T-helper 2 cell treated with Interferon-gamma antibody and Interleukin-4, amounts not matched to agents 5 μg/mL and 100 μg/mL, for 36 hours (primary cell): ENCODE results near the gene ST3GAL5.
"Not testable (repeated sequence)": the region's sequence is repeated elsewhere in the genome, so short reads cannot be mapped to it uniquely, and the experiment has no call there.

Experiments
- DNase-seq: peaks from one replicate; pipeline ENCODE4 v3.0.0; 2021; ENCODE audit warnings: low spot score
- H3K27ac Mint-ChIP-seq: one replicate; pipeline ENCODE4 v1.8.0; 2021; ENCODE audit warnings: mild to moderate bottlenecking, mixed read lengths
- H3K27me3 Mint-ChIP-seq: one replicate; pipeline ENCODE4 v1.8.0; 2021; ENCODE audit warnings: low read depth, mixed read lengths
- H3K36me3 Mint-ChIP-seq: one replicate; pipeline ENCODE4 v1.8.0; 2021; ENCODE audit warnings: low read depth, mixed read lengths
- H3K4me1 Mint-ChIP-seq: one replicate; pipeline ENCODE4 v1.8.0; 2021; ENCODE audit warnings: low read depth, mixed read lengths
- H3K4me3 Mint-ChIP-seq: one replicate; pipeline ENCODE4 v1.8.0; 2022; ENCODE audit warnings: mild to moderate bottlenecking, moderate library complexity, mixed read lengths
- H3K9me3 Mint-ChIP-seq: one replicate; pipeline ENCODE4 v1.8.0; 2021; ENCODE audit warnings: mixed read lengths

The ST3GAL5 gene

DNA sequence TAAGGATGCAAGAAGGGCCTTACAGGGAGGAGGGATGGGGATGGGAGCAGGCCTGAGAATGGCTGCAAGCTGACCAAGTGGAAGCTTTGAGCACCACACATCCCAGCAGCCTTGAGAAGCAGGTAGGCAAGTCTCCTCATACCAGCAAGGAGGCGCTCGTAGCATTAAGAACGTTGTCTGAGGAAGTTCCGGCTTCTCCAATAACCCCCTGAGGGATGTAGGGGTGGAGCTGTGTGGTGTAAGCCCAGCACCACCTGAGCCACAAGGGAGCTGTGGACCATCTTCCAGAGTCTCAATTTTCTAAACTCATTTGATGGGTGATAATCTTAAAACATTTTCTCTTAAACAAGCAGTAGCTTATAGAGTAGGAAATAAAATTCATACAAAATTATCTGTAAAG is 50.6 kb downstream of the ST3GAL5 start:
- H3K4me3 Mint-ChIP-seq: no peak overlapping the region
- H3K9me3 Mint-ChIP-seq: peaks cover 29% of the 10 kb centered on the region
- H3K27ac Mint-ChIP-seq: no peak overlapping the region
- no peak for DNase-seq
- peaks cover 20% of the 10 kb centered on the region for H3K4me1 Mint-ChIP-seq
- peaks cover 25% of the 10 kb centered on the region for H3K27me3 Mint-ChIP-seq
- H3K36me3 Mint-ChIP-seq: peaks cover 60% of the 10 kb centered on the region

DNA sequence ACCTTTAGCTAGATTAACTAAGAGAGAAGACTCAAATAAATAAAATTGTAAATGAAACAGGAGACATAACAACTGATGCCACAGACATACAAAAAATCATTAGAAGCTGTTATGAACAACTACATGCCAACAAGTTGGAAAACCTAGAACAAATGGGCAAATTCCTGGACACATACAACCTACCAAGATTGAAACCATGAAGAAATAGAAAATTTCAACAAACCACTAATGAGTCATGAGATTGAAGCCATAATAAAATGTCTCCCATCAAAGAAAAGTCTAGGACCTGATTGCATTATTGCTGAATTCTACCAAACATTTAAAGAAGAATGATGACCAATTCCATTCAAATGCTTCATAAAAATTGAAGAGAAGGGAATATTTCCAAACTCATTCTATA is 54.3 kb downstream of the ST3GAL5 start:
- no peak for DNase-seq

DNA sequence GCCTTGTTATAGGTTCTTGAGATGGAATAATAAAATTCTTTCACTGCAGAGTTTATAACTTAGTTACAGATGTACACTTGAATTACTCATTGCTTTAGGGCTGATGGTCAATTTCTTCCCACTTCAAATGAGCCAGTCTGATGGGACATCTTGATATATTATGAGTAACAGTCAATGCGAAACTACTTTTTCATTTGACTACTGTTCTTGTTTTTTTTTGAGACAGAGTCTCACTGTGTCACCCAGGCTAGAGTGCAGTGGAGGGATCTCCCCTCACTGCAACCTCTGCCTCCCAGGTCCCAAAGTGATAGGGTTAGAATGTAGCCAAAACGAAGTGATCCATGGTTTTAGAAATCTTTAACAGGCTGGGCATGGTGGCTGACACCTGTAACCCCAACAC is 57.1 kb downstream of the ST3GAL5 start:
- DNase-seq: no peak
- peaks cover 40% of the 10 kb centered on the region for H3K4me1 Mint-ChIP-seq
- H3K27me3 Mint-ChIP-seq: peaks cover 34% of the 10 kb centered on the region
- H3K36me3 Mint-ChIP-seq: peaks cover 25% of the 10 kb centered on the region
- no peak overlapping the region for H3K27ac Mint-ChIP-seq
- H3K9me3 Mint-ChIP-seq: peaks cover 29% of the 10 kb centered on the region
- no peak overlapping the region for H3K4me3 Mint-ChIP-seq

More for the DNA sequence above, 54.3 kb downstream of the ST3GAL5 start:
- peaks cover 27% of the 10 kb centered on the region for H3K27me3 Mint-ChIP-seq
- no peak overlapping the region for H3K4me3 Mint-ChIP-seq
- peaks cover 29% of the 10 kb centered on the region for H3K4me1 Mint-ChIP-seq
- peaks cover 29% of the 10 kb centered on the region for H3K9me3 Mint-ChIP-seq
- H3K27ac Mint-ChIP-seq: no peak overlapping the region
- H3K36me3 Mint-ChIP-seq: peaks cover 38% of the 10 kb centered on the region

- Mint-ChIP-seq H3K4me1 (peaks cover 40% of the 10 kb centered on the region), H3K27ac (no peak overlapping the region), H3K27me3 (peaks cover 32% of the 10 kb centered on the region), H3K9me3 (peaks cover 21% of the 10 kb centered on the region), H3K36me3 (peaks cover 18% of the 10 kb centered on the region), H3K4me3 (no peak overlapping the region)
- no peak for DNase-seq
Measured at GRCh38 chr2:85830645-85831044, 58.1 kb downstream of the ST3GAL5 start.

DNA sequence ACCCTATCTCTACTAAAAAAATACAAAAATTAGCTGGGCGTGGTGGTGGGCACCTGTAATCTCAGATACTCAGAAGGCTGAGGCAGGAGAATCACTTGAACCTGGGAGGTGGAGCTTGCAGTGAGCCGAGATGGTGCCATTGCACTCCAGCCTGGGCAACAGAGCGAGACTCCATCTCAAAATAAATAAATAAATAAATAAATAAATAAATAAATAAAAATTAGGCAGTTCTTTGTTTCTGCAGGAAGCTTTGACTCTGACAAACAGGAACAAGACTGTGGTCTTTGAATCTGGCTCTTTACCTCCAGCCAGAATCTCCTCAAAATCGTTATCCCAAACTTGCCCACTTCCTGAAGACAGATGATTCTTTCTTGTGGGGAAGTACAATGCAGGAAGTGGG is 59.4 kb downstream of the ST3GAL5 start:
- H3K4me3 Mint-ChIP-seq, H3K27ac Mint-ChIP-seq, DNase-seq: not testable (repeated sequence)
- Mint-ChIP-seq H3K4me1 (peaks cover 40% of the 10 kb centered on the region), H3K9me3 (peaks cover 13% of the 10 kb centered on the region), H3K36me3 (peaks cover 11% of the 10 kb centered on the region), H3K27me3 (peaks cover 35% of the 10 kb centered on the region)

DNA sequence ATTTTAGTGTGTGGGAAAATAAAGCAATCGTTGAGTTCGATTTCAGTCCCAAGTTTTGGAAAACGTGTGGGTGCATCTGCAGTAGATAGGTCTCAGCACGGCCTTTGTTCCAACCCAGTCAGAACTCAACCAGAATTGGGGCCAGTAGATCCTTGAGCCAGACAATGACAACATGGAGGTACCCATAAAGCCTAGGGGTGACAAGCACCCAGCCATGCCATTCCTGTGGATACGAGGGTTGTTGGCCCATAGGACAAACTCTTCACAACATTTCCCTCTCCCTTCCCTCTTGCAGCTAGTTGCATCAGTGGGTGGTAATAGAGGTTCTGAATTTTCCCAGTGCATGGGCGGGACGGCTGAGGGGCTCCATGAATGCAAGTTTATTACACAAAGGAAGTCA is 60.1 kb downstream of the ST3GAL5 start:
- Mint-ChIP-seq H3K4me3 (no peak overlapping the region), H3K36me3 (peaks cover 7% of the 10 kb centered on the region), H3K9me3 (peaks cover 8% of the 10 kb centered on the region), H3K4me1 (peaks cover 39% of the 10 kb centered on the region), H3K27me3 (peaks cover 31% of the 10 kb centered on the region), H3K27ac (no peak overlapping the region)
- DNase-seq: no peak

- peaks cover under 1% of the 10 kb centered on the region for H3K36me3 Mint-ChIP-seq
- no peak overlapping the region for H3K27ac Mint-ChIP-seq
- no peak for DNase-seq
- peaks cover under 1% of the 10 kb centered on the region for H3K9me3 Mint-ChIP-seq
- peaks cover 24% of the 10 kb centered on the region for H3K27me3 Mint-ChIP-seq
- H3K4me1 Mint-ChIP-seq: peaks cover 32% of the 10 kb centered on the region
- H3K4me3 Mint-ChIP-seq: peak overlapping the region; percentile 19
Measured at GRCh38 chr2:85827879-85828569, 60.8 kb downstream of the ST3GAL5 start.

- Mint-ChIP-seq H3K27ac (no peak overlapping the region), H3K4me1 (peaks cover 29% of the 10 kb centered on the region), H3K36me3 (no peaks in the 10 kb centered on the region), H3K27me3 (peaks cover 28% of the 10 kb centered on the region), H3K9me3 (no peaks in the 10 kb centered on the region), H3K4me3 (peak overlapping the region; percentile 19)
- peak; percentile 66 for DNase-seq
Measured at GRCh38 chr2:85826990-85827878, 61.6 kb downstream of the ST3GAL5 start.

GRCh38 chr2:85823951-85824350 is 64.8 kb downstream of the ST3GAL5 start:
- DNase-seq: no peak
- Mint-ChIP-seq H3K36me3 (no peaks in the 10 kb centered on the region), H3K9me3 (no peaks in the 10 kb centered on the region), H3K4me1 (peaks cover 14% of the 10 kb centered on the region), H3K27ac (no peak overlapping the region), H3K27me3 (peaks cover 44% of the 10 kb centered on the region), H3K4me3 (no peak overlapping the region)

DNA sequence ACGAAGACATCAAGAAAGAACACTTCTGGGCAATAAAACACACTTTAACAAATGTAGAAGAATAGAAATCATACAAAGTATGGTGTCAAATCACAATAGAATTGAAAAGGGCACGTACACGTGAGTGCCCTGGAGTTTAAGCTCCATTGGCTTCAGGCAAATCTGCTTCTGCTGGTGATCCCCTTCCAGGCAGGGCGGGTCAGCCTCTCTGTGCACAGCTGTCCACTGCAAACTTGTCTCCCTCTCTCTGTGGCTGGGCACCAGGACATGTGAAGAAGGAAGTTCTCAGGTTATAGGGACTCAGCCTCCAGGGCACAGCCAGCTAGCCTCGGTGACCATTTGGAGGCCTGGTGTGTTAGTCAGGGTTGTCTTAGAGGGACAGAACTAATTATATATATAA is 66.0 kb downstream of the ST3GAL5 start:
- DNase-seq: no peak
- Mint-ChIP-seq H3K27me3 (peaks cover 51% of the 10 kb centered on the region), H3K36me3 (no peaks in the 10 kb centered on the region), H3K4me3 (no peak overlapping the region), H3K4me1 (peaks cover 8% of the 10 kb centered on the region), H3K27ac (no peak overlapping the region), H3K9me3 (no peaks in the 10 kb centered on the region)

- H3K4me1 Mint-ChIP-seq: no peaks in the 10 kb centered on the region
- H3K27ac Mint-ChIP-seq: no peak overlapping the region
- H3K27me3 Mint-ChIP-seq: peaks cover 37% of the 10 kb centered on the region
- no peaks in the 10 kb centered on the region for H3K36me3 Mint-ChIP-seq
- no peaks in the 10 kb centered on the region for H3K9me3 Mint-ChIP-seq
- no peak for DNase-seq
- no peak overlapping the region for H3K4me3 Mint-ChIP-seq
Measured at GRCh38 chr2:85819811-85820510, 68.8 kb downstream of the ST3GAL5 start.

GRCh38 chr2:85814802-85815550 is 73.8 kb downstream of the ST3GAL5 start:
- no peak for DNase-seq
- Mint-ChIP-seq H3K4me3 (no peak overlapping the region), H3K9me3 (no peaks in the 10 kb centered on the region), H3K27ac (no peak overlapping the region), H3K4me1 (no peaks in the 10 kb centered on the region), H3K27me3 (peaks cover 20% of the 10 kb centered on the region), H3K36me3 (no peaks in the 10 kb centered on the region)

DNA sequence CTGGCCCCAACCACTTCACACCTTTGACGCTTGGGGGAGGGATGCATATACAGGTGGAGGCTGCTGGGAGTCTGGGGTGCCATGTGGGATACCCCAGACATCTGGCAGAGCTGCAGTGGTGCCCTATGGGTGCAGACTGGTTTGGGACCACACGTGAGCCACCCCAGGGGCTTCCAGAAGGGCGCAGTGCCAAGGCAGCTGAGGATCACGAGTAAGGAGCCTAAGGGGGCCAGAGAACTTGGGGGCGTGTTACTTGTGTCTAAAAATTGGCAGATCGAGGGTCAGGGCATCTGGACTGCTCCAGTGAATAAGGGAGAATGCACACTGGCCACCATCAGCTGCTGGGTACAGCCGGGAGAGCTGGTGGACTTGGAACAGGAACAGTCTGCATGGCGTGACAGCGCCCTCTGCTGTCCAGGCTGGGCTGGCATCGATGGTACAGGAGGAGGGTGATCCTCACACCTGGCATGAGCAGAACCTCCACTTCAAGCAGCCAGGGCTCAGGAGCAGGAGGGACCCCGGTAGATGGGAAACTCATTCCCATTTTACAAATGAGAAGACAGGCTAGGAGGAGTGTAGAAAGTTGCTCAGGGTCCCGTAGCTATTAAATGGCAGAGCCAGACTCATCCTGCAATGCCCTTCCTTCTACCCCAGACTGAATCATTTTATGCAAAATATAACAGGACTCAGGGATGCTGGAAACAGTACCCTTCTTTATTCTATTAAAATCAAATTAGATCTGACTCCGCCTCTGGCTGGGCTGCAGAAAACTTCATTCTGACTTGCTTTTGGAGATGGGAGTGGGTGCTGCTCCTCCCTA is 74.6 kb downstream of the ST3GAL5 start:
- Mint-ChIP-seq H3K4me3 (no peak overlapping the region), H3K4me1 (no peaks in the 10 kb centered on the region), H3K9me3 (no peaks in the 10 kb centered on the region), H3K36me3 (no peaks in the 10 kb centered on the region), H3K27me3 (peaks cover 20% of the 10 kb centered on the region), H3K27ac (no peak overlapping the region)
- peak; percentile 72 for DNase-seq
